Fibroblast of skin of abdomen (primary cell): ENCODE results near the gene RPS14.

Source experiments
- DNase-seq: peaks from one replicate; pipeline ENCODE4 v3.0.0-alpha.2; 2013

The RPS14 gene

DNA sequence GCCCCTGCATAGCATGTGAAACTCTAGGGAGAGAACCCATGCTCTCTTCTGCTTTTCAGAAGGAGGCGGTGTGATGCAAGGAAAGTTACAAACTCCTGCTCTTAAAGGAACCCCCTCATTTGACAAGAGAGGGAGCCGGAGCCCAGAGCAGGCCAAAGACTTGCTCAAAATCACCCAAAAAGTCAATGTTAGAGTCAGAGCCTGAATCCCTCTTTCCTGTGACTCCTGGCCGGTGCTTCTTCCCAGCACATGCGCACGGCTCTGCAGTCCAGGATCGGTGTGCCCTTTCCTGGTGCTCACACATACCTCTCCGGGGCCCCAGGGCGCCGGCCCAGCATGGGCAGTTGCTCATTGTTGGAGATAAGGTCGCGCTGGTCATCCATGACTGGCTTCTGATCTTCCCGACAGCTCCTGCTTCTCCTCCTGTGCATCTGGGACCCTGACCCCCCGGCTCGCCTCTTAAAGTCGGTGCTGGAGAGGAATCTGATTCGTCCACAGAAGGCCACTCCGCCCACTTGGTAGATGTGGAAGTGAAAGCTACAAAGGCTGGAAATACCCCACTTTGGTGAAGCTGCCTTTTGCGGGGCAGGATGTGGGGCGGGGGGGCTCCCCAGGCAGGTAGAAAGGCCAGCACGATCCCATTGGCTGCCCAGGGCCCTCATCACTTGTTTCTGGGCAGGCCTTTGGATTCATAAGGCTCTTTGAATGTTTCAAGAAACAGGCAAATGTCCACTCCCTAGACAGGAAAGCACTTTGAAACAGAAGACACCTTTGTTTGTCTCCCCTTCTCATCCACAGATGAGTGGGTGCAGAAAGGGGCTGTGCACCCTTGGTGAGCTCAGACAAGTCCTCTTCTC, 37.0 kb downstream of the RPS14 start, which contains the start of gene CD74:
Gene CD74 (minus strand): TSS at position 592 of the 857 bp plus-strand sequence. CDS start 161 bp downstream, at position 431.
- peak; percentile 10 for DNase-seq

DNA sequence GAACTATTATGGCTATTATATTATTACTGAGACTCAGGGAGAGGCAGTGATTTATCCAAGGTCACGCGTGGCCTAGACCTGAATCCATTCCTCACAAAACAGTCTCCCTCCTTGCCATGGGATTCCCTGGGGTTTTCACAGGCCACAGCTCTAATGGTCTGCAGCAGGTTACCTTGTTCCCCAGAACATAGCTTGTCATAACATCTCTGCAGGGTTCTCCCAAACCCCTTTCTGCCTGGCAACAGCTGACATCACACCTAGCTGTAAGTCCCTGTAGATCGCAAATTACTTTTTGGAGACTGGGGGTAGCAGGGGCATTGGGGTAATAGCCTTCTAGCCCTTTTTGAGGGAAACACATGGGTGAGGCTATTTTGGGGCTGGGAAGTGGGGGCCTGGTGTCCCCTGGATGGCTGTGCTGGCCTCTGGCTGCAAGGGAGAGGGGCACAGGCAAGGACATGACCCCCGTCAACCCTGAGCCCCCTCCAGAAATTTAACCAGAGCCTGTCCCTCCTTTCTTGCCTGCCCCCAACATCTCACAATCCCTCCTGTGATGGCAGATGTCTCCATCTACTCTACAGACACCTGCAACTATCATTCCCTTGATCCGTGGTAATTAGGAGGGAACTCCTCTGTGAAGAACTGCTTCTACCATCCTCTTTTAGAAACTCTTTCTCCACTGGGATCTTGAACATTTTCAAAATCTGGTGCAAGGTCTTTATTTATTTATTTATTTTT, 38.1 kb downstream of the RPS14 start:
- DNase-seq = no peak

DNA sequence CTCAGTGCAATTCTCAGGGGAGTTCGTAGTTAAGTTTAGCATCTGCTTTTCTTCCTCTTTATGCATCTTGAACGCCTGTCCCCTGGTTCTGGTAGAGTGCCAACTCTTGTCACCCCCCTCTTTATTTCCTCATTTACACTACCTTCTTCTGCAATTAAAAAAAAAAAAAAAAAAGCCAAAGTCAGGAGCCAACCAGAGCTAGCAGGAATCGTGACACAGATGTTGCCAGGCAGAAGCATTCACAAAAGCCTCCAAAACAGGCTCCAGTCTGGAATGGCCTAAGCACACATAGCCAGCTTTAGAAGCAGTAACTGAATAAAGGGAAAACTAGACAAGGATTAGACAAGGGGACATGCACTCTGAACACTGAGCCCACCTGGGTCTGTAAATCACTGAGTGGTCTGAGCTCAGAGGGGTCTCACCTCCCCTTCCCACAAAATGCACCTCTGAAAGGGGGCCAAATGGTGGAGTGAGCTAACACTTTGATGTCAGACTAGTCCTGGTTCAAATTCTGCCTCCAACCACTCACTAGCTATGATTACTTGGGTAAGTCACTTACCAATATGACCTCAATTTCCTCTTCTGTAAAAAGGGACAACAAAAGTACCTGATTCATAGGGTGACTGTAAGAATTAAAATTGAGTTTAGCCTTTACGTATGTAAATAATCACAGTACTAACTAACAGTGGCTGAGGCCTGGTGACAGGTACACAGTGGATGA, 38.9 kb downstream of the RPS14 start:
- DNase-seq = peak; percentile 62

DNA sequence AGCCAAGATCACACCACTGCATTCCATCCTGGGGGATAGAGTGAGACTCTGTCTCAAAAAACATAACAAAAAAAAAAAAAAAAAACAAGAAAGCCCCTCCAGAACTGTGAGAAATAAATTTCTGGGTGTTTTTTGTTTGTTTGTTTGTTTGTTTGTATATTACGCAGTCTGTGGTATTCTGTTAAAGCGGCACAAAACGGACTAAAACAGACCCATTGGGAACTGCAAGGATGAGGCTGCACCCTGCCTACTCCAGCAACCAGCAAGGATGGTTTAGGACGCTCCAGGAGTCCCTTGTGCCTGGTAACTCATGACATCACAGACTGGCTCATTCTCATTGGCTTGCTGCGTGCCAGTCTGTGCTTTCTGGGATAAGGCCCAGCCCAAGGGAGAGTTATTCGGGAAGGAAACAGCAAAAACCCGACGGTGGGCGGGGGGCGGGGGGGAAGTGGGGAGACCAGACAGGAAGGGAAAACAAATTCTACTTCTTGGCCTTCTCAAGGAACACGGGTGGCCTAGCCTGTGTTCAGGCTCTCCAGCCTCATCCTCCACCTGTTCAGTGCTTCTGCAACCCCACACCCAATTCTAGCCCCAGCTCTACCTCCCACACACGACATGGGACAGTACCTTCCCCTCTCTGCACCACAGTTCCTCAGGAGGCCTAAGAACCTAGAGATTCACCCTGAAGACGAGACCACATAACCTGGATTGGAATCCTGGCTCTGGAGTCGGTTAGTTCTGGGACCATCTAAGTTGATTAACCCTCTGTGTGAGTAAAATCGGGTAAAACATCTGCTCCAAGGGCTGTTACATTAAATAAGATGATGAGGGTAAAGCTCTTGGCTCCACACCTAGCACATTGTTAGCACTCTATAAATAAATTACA, 39.7 kb downstream of the RPS14 start:
- DNase-seq = peak; percentile 81

DNA sequence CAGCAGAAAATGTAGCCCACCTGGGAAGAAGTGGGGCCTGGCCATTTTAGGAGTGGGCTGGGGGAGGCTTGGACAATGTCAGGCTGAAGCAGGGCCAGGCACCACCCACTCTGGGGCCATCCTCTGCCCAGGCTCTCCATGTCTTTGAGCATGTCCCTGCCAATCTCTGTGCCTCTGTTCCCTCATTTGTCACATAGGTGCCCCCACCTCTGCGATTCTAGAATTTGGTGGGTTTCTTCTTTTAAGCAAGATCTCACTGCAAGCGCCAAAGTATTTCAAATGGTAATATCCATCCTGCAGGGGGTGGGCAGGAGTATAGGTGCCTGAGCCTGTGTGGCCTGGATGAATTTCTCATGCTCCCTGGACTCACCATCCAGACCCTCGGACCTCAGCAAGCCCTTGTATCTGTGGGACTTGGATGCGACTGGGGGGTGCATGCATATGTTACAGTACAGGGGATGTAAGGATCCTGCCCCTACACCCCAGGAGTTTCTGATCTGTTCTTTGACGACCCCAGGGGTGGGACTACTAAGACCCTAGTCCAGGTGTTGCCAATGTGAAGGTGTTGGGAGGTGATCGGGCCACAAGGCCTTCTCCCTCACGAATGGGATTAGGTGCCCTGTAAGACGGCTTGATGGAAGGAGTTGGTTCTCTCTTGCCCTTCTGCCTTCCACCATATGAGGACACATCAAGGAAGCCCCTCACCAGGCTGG, 41.2 kb downstream of the RPS14 start:
- DNase-seq = no peak

DNA sequence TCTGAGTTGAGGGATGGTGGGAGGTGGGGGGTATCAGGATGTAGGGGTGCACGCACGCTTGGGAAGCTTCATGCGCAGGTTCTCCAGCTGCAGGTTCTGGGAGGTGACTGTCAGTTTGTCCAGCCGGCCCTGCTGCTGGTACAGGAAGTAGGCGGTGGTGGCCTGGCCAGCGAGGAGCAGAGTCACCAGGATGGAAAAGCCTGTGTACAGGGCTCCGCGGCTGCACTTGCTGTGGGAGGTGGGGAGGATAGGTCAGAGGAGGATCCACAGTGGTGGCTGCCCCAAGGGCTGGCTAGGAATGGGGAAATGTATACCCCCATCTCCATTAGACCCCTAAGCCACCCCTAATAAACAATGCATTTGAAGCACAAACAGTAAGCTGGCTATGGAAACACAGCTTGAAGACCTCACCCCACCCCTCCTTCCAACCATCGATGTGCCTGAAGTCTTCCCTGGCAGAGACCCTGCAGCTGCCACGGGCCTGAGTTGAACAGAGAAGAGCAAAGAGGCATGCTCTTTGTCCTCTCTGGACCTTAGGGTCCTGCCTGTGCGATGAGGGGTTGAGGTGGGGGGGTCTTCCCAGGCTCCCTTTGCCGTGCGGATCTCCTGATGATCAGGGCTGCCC, 42.3 kb downstream of the RPS14 start:
- no peak for DNase-seq

DNA sequence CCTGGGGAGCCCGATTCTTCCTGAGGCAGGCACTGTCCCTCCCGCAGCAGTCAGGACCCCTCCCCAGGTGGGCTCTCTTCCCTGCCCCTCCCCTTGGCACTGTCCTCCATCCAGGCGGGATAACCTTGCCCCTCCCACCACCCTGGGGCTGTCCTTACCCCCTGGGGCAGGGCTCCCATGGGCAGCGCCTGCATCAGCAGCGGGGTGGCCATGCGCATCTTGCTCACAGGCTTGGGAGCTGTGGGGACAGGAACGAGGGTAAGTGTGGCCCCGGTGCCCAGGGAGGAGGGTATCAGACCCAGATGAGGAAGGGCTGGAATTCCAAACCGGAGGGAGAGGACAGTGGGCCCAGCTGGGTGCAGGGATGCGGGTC, 42.8 kb downstream of the RPS14 start:
- no peak for DNase-seq

DNA sequence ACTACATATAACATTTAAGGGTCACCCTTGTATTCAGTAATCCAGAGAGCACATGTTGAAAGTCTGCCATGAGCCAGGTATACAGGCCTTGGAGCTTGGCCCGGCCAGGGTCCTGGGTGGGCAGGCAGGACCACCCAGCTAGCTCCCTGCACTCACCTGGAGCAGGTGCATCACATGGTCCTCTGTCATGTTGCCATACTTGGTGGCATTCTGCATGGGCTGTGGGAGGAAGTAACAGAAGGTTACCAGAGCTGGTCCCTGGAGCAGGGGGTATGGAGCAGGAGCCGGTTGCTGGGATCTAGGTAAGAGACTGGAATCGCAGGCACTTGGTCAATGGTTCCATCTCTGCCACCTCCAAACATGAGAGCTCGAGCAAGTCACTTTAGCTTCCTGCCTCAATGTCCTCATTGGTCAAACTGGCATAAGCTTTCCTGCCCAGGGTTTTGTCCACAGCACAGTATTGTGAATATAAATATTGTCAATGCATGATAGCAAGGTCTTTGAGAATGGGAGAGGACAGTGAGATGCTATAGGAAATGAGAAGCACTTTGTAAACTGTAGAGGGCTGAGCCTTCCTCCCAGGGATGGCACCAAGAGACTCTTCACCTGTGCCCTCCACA, 43.3 kb downstream of the RPS14 start:
- no peak for DNase-seq

DNA sequence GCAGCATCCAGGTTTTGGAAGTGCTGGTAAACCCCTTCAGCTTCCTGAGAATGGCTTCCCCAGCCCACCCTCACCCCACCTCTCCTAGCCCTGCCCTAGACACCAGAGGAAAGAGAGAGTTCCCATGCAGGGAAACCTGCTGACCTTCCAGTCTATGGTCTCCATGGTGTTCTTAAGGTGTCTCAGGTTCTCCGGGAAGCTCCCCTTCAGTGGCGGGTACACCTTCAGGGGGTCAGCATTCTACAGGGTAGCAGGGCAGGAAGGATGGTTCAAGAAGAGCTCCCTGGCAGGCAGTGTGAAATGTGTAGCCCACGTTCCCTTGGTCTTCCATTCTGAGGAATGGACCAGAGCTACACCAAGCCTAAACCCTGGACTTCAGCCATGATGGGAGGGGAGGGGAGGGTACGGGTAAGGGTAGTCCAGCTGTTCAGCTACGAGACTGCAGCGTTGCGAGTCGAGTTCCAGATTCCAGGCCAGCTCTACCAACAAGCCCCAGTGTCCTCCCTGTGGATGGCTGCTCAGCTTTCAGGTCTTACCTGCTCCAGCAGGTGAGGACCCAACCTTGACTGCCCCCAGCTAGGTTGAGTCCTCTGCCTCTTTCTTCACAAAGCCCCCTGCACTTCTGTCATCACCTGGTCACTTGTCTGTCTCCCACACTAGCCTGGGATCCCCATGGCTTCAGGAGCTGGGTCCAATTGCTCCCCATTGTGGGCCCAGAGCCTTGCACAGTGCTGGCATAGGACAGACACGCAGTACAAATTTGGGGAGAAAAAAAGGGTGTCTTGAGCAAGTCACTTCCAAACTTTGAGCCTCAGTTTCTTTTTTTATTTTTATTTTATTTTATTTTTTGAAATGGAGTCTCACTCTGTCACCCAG, 44.4 kb downstream of the RPS14 start:
- no peak for DNase-seq

DNA sequence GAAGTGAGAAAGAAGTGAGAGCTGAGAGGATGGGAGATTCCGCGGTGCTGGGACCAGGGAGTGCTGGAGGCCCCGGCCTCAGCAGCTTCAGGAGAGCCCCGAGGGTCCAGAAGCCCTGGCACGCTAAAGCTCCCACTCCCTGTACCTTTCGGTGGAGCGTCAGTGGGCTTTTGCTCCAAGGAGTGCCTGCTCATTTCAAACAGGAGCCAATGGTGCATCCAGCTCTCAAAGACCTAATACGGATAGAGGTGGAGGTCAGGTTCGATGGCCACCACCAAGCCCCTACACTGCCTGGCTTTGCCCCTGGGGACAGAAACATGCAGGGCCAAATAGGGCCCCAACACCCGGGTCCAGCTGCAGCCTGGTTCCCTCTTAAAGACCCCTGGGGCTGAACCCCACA, 45.0 kb downstream of the RPS14 start:
- DNase-seq = no peak

DNA sequence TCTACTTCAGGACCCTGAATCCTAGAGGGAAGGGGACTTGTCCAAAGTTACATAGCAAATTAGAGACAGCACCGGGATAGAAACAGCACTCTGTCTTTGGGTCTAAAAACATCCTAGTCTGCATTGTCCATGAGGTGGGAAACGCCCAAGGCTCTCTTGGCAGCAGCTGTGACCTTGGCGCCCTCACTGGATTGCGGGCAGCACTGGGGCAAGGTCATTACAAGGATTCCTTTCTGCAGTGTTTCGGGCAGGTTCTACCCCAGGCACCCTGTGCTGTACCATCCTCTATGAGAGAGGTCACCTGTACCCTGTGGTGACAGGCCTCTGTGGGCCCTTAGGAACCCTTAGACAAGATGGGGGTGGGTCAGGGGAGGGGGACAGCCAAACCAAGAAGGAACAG, 45.4 kb downstream of the RPS14 start:
- no peak for DNase-seq

DNA sequence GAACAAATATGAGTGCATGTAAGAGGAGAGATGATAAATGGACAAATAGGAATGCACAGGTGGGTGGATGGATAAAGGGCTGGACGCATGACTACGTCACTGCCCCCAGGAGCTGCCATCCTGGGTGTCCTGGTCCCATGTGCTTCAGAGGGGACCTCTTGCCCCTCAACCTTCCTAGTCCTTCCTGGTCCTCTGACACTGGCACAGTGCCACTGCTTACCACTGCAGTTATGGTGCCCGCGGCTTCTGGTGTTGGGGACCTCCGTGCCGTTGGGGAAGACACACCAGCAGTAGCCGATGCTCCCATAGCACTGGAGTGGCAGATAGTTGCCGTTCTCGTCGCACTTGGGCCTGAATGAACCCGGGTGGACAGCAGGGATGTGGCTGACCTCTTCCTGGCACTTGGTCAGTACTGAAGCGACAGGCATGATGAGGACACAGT, 46.6 kb downstream of the RPS14 start:
- no peak for DNase-seq

DNA sequence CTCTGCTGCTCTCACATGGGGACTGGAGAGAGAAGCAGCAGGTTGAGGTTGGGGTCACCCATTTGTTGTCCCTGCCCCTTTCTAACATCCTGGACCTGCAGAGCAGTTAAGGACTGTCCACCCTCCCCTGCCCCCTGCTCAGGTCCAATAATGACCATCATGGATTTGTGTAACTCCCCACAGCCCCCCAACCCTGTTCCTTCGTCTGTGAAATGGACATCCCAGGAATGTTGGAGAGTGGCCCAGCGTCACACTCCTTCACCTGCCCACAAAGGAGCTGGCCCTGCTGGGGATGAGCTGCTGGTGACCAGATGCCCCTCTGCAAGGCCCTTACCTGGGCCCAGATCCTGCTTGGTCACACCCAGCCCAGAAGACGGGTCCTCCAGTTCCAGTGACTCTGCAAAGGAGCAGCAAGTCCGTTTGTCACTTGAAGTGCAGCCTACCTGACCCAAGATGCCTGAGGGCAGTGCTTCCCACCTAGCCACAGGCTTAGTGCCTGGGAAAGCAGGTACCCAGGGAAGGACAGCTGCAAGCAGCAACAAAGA, 47.2 kb downstream of the RPS14 start:
- no peak for DNase-seq

DNA sequence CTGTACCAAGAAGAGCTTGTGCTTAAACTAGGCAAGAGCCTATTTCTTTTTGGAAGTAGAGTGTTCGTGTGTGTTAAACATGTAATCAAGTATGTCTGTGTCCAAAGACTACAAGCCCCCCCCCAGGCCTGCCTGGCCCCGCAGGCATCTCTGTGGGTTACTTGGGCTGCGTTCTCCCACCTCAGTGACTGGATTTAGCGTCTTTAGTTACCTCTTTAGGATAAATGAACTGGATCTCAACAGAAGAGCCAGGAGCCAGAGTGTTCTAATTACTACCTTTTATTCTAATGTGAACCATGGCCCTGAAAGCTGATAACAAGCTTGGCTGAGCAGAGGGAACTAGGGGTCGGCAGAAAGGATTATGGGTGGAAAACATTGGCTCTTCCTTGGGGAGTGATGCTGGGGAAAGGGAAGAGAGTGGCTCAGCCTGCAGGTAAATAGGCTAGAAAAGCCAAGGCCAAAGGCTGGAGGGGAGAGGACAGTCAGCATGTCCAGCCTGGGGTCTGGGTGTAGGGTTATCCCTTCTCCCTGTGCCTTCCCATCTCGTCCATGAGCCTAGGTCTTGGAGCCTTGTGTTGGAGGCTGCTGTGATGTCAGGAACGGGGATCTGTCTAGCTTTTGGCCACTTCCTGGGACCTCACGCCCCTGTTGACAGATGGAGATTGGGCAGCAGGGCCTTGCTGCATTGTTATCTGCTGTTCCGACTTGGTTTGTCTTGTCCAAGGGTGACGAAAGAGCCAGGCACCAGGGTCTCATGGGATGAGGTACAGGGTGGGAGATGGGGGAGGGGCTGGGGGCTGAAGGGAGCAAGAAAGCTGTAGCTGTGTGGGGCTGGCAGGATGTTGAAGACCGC, 47.9 kb downstream of the RPS14 start:
- DNase-seq = no peak

DNA sequence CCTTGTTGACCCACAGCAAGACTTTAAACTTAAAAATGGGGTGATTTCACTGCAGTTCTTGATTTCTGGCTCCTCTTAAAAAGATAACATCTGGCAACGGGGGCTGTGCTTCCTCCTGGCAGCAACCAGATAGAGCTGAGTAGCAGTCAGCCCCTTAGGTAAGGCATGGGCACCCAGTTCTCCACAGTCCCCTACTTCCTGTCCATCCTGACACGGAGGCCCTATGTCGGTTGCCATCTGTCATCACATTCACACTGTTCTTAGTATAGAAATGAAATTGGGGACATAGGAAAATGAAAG, 48.5 kb downstream of the RPS14 start:
- no peak for DNase-seq

DNA sequence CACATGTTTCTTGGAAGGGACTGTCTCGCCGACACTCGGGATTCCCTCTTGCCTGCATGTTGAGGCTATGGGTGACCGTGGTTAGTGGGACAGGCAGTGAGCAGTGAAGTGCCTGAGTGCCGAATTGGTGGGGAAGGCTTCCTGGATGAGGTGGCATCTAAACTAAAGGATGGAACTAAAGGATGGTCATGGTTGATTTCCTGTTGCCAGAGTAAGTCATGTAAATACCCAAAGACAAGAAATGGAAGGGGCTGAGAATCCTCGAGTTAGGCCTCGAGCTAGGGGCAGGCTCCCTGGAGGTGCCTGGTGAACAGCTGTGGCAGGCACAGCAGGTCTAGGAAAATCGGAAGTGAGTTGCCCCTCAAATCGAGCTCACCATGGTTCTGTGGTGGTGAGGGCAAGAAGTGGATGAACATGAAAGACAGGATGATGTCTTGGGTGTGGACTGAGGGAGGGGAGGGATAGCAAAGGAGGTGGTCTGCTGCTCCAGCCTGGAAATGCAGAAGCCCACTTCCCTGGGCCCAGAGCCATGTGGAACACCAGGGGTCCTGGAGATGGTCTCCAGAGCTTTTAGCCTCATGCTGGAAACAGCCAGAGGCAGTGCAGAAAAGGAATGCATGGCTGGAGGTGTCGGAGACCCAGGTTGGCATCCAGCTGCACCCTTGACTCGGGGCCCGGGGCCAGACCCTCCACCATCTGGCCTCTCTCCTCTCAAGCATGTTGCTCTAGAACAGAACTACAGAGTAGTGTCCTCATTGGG, 49.0 kb downstream of the RPS14 start:
- no peak for DNase-seq

DNA sequence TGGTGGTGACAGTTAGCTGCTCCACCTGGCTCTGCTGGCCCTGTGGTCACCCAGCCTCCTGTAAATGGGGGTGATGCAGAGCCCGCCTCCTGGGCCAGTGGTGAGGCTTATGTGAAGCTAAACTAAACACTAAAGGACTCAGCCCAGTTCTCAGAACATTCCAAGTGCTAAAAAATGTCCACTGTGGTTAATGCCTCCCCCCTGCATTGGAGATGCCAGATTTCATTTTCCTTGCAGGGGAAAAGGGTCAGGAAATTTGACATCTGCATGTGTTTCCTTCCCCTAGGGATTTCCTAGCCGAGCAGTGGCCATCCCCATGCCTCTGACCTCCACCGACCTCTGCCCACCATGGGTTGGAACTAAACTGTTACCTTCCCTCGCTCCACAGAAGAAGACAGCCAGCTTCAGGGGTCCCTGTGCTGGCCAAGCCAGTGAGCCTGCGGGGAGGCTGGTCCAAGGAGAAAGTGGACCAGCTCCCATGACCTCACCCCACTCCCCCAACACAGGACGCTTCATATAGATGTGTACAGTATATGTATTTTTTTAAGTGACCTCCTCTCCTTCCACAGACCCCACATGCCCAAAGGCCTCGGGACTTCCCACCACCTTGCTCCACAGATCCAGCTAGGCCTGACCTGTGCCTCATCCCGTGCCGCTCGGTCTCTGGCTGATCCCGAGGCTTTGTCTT, 49.9 kb downstream of the RPS14 start:
- DNase-seq = peak; percentile 10
